ENCODE measurements around the gene LLGL2.
A peak's percentile ranks its signal among the peaks of the same experiment; 100 is the strongest.
"Not testable (repeated sequence)": the region's sequence is repeated elsewhere in the genome, so short reads cannot be mapped to it uniquely, and the experiment has no call there.

LLGL2 gene

DNA sequence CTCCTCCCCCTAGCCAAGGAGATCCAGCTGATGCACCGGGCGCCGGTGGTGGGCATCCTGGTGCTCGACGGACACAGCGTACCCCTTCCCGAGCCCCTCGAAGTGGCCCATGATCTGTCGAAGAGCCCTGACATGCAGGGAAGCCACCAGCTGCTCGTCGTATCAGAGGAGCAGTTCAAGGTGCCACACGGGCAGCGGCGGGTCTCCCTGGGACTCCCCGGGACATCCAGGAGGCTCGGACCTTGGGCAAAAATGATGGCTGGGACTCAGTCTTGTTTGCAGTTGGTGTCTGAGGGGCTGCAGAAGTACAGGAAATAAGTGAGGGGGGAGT, 46.4 kb downstream of the LLGL2 start:
- no peak for DNase-seq

DNA sequence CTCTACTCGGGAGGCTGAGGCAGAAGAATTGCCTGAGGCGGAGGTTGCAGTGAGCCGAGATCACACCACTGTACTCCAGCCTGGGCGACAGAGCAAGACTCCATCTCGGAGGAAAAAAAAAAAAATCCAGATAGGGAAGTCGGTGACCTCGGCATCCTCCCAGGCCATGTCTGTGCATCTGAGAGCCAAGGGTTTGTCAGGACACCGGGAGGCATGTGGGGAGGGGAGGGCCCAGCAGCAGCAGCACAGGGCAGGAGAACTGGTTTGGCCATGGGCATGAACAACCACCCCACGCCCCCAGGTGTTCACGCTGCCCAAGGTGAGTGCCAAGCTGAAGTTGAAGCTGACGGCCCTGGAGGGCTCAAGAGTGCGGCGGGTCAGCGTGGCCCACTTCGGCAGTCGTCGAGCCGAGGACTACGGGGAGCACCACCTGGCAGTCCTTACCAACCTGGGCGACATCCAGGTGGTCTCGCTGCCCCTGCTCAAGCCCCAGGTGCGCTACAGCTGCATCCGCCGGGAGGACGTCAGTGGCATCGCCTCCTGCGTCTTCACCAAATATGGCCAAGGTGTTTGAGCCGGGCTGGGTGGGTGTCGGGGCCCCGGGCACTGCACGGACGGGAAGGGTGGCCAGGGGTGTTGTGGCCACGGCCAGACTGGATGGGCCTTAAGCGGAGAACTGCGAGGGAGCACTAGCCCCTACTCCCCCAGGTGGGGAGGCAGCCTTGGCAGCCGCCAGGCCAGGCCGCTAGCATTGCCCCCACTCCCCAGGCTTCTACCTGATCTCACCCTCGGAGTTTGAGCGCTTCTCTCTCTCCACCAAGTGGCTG, 47.4 kb downstream of the LLGL2 start:
- no peak for DNase-seq

- DNase-seq = no peak
These were observed 48.1 kb downstream of the LLGL2 start for GRCh38 chr17:75573540-75573957.

GRCh38 chr17:75573994-75574393, 48.5 kb downstream of the LLGL2 start:
- DNase-seq = no peak

DNA sequence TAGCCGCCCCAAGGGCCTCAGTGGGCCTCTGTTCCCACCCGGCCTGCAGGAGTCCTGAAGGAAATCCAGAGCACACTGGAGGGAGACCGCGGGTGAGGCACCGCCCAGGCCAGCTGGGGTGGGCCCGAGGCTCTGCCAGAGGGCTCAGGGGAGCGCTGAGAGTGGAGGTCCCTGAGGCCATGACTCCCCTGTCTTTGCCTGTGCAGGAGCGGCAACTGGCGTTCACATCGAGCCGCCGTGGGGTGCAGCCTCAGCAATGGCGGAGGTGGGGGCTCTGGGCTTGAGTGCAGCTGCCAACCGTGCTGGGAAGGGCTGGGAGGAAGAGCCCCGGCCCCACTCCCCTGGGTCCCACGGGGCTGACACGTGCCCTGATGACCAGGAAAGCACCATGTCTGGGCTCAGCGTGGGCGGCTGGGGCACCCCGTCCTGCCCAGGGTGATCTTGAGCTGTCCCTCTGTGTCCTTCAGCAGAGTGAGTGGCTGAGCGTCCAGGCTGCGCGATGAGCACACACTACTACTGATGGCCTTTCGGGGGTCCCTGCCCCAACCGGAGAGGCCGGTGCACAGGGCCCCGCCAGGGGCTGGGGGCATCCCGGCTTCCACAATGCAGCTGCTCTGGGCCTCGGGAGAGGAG, 49.0 kb downstream of the LLGL2 start:
- DNase-seq = no peak

- no peak for DNase-seq
These were observed 49.7 kb downstream of the LLGL2 start for GRCh38 chr17:75575197-75575596.

DNA sequence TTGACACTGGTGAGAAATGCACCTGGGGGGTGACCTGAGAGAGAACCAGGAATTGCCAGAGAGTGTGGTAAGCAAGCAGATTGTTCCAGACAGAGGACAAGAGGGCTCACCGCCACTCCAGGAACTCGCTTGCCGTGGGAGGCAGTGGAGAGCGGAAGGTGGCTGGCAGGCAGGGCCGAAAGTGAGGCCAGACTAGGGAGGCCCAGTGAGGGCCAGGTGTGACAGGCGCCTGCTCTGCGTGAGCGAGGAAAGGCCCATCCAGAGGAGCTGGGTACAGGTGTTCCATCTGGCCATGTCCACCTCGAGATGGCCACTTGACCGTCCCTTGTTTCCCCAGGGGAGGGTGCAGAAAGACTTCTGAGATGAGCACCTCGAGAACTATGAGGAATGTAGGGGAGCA, 50.2 kb downstream of the LLGL2 start:
- no peak for DNase-seq

DNA sequence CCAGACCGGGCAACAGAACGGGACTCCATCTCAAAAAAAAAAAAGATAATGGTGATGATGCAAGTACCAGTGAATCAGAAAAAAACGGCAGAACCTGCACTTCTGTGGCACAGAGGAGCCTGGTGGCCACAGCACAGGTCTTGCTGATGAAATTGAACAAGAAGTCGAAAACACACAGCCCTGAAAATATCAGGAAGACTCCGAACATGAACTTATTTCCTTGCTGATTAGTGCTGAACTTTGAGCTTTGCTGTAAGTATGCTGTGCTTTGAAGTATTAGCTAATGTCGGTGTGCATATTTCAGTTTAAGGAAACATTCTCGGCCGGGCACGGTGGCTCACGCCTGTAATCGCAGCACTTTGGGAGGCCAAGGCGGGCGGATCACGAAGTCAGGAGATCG, 51.2 kb downstream of the LLGL2 start:
- no peak for DNase-seq

DNA sequence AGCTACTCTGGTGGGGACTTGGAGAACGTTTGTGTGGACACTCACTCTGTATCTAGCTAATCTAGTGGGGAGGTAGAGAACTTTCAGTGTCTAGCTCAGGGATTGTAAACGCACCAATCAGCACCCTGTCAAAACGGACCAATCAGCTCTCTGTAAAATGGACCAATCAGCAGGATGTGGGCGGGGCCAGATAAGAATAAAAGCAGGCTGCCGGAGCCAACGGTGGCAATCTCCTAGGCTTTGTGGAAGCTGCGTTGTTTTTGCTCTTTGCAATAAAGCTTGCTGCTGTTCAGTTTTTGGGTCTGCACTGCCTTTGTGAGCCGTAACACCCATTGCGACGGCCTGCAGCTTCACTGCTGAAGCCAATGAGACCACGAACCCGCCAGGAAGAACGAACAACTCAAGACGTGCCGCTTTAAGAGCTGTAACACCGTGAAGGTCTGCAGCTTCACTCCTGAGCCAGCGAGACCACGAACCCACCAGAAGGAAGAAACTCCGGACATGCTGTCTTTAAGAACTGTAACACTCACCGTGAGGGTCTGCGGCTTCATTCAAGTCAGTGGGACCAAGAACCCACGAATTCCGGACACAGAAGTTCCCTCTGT, 55.7 kb downstream of the LLGL2 start:
- DNase-seq = not testable (repeated sequence)

DNA sequence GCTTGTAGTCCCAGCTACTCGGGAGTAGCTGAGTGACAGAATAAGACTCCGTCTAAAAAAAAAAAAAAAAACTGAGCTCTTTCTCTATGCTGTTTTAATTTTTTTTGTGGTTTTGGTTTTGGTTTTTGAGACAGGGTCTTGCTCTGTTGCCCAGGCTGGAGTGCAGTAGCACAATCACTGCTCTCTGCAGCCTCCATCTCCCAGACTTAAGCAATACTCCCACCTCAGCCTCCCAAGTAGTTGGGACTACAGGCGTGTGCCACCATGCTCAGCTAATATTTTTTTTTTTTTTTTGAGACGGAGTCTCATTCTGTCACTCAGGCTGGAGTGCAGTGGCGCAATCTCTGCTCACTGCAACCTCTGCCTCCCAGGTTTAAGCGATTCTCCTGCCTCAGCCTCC, 57.7 kb downstream of the LLGL2 start:
- not testable (repeated sequence) for DNase-seq

GRCh38 chr17:75584849-75585175, 59.3 kb downstream of the LLGL2 start:
- DNase-seq = no peak

GRCh38 chr17:75587675-75588595, 62.4 kb downstream of the LLGL2 start, which contains the start of gene MYO15B:
Gene MYO15B, plus strand, starts transcription at chr17:75587800. Its CDS starts 258 bp downstream, at chr17:75588058.
- DNase-seq = peak; percentile 23

GRCh38 chr17:75588596-75589011, 63.1 kb downstream of the LLGL2 start:
- no peak for DNase-seq

- peak; percentile 82 for DNase-seq
These were observed 63.8 kb downstream of the LLGL2 start for GRCh38 chr17:75589012-75589918.

GRCh38 chr17:75589919-75590303, 64.4 kb downstream of the LLGL2 start:
- DNase-seq = peak; percentile 25

DNA sequence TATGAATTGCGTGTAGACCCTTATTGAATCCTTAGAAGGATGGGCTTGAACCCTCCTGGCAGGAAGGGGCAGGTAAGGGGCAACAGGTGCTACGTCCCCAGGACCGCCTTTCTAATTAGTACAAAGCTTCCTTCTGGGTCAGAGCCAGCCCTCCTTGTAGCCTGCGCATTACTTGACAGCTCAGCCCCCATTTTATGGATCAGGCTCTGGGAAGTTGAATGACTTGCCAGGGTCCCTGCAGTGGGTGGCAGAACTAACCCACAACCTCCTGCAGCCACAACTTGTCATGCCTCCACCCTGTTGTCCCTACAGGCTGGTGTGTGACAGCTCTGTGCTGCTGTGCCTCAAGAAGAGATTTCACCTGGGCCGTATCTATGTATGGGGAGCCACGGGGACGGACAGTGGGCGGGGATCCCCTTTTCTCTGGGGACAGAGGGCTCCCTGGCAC, 64.8 kb downstream of the LLGL2 start:
- no peak for DNase-seq

DNA sequence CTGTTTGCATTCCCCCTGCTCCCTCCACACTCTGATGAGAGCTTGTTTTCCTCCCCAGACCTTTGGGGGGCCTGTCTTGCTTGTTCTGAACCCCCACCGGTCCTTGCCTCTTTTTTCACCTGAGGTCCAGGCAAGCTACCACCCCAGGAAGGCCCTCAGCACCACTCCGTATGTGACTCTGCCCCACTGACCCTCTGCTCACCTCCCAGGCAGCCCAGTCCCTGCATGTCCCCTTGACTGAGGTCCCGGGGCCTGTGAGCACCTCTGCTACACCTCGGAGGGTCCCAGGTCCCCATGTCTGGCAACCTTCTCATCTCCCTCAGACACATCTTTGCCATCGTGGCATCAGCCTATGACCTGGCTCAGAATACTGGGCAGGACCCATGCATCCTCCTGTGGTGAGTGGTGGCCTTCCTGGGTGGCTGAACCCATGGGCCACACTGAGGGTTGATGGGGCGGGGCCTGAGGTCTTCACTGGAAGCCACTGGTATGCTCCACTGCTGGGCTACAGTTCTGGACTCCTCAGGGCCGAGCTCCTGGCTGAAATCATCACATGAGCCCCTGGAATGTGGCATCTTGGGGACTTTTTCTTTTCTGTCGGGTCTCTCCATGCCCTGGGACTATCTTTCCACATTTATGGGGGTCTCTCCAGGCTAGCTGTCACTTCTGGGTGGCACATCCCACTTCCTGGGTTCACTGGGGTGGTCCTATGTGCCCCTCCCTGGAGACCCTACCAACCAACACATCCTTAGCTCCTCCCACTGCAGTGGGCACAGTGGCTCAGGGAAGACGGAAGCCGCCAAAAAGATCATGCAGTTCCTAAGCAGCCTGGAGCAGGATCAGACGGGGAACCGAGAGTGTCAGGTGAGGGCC, 65.6 kb downstream of the LLGL2 start:
- DNase-seq = no peak

- DNase-seq = no peak
These were observed 66.3 kb downstream of the LLGL2 start for GRCh38 chr17:75591722-75592302.

DNA sequence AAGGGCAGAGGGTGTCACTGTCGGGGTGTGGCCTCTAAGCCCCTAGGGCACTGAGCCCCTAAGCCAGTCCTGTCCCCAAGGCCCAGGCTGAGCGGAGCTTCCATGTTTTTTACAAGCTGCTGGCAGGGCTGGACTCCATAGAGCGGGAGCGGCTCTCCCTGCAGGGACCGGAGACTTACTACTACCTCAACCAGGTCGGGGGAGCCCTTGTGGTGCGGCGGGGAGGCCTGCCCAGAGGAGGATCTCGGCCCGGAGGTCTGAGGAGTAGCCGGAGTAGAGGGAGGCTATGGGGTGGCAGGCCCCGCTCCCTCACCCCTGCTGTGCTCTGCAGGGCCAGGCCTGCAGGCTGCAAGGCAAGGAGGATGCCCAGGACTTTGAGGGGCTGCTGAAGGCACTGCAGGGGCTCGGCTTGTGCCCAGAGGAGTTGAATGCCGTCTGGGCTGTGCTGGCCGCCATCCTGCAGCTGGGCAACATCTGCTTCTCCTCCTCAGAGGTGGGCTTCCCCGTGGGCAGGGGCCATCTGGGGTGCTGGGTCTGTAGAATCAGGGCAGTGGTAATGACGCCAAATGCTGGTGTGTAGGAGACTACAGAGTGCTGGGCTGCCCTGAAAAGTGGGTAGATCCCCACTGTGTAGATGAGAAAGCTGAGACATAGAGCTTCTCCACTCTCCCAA, 67.0 kb downstream of the LLGL2 start:
- no peak for DNase-seq

- DNase-seq = not testable (repeated sequence)
These were observed 67.9 kb downstream of the LLGL2 start for GRCh38 chr17:75593430-75593829.

All from NCI-H1105 (cell line).